ENCODE results near the gene PPP2R5B.

- TF ChIP-seq MXI1 (IDR thresholded peaks at IDR 0.05; ENCODE audit: low read depth, low read length): no peak
- TF ChIP-seq CTCF (IDR thresholded peaks at IDR 0.05 in 2 of 3, conservative IDR thresholded peaks at IDR 0.05 in 1 of 3; ENCODE audit: insufficient read depth in 2 of 3, low read depth in 1 of 3, low read length in 3 of 3): no peak
- TF ChIP-seq MLX (CRISPR knock-in tag; conservative IDR thresholded peaks at IDR 0.05): no peak
- TF ChIP-seq ZBTB2 (IDR thresholded peaks at IDR 0.05): no peak
These were observed 28.0 kb upstream of the PPP2R5B start for GRCh38 chr11:64896448-64897022.
